ENCODE results near the gene IMPACT. TPM values are rescaled to one million over a fixed set of nuclear protein-coding genes. Genes with fewer than 3 reads are reported as not detected.

IMPACT gene
- total RNA-seq, 3 donors from 2014 or later, result 29.0 to 33.7 (median 30.2) TPM

DNA sequence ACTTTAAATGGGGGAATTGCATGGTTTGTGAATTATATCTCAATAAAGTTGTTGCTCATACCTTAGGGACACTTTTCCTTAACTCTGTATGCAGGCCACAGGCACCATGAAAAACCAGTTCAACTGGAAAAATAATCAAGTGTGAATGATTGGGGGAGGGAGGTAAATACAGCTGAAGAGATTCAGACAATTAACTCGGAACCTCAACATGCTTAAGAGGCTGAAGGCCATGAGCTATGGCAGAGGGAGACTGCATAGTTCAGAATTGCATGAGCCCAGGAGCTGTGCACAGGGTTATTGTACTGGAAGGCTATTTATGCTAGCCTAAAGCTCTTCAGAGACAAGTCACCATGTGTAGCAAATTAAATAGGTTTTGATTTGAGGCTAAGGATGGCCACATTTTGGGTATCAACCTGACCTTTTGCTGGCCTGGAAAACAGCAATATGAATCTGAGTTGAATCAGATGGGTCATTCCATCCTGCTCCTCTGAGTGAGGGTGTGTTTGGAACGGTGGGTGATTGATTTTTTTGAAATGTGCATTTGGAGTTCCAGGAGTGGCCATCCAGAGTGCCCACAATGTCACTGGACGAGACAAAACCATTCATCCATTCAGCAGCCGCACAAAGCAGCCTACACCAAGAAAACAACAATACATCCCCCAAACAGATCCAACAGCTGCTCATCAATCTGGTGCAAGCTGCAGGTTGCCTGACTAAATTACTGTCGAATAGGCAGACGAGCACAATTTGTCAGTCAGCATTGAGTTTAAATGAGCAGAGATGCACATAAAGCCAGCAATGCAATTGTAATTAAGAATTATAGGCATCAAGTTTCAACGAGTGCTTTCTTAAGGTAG lies 76.4 kb downstream of the IMPACT start:
- Histone ChIP-seq H3K4me3 (no peak overlapping the region), H3K9me3 (no peaks in the 10 kb centered on the region), H3K27me3 (no peaks in the 10 kb centered on the region), H3K4me1 (no peaks in the 10 kb centered on the region), H3K36me3 (no peaks in the 10 kb centered on the region), H3K27ac (no peak overlapping the region)
- TF ChIP-seq POLR2A (IDR thresholded peaks at IDR 0.05), result no peak
- TF ChIP-seq, protein P1, sequence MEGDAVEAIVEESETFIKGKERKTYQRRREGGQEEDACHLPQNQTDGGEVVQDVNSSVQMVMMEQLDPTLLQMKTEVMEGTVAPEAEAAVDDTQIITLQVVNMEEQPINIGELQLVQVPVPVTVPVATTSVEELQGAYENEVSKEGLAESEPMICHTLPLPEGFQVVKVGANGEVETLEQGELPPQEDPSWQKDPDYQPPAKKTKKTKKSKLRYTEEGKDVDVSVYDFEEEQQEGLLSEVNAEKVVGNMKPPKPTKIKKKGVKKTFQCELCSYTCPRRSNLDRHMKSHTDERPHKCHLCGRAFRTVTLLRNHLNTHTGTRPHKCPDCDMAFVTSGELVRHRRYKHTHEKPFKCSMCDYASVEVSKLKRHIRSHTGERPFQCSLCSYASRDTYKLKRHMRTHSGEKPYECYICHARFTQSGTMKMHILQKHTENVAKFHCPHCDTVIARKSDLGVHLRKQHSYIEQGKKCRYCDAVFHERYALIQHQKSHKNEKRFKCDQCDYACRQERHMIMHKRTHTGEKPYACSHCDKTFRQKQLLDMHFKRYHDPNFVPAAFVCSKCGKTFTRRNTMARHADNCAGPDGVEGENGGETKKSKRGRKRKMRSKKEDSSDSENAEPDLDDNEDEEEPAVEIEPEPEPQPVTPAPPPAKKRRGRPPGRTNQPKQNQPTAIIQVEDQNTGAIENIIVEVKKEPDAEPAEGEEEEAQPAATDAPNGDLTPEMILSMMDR (IDR thresholded peaks at IDR 0.05), result no peak
- no peak for TF ChIP-seq POLR2AphosphoS5 (IDR thresholded peaks at IDR 0.05)
- DNase-seq (ENCODE audit: low spot score in 2 of 2), result no peak
- intact Hi-C loops (cut with DNase I; ENCODE audit: low total_unique reads), result no loop called here

Other genes with a start within 250 kb of the IMPACT start
- gene OSBPL1A, start 28.8 kb upstream of the IMPACT start, total RNA-seq, result 10 to 100 TPM; 61.1 to 84.3 (median 77.0) TPM
- gene HRH4, start 34.0 kb downstream of the IMPACT start, total RNA-seq, result under 1 TPM in 2 of 3 donors, not detected in 1; 0.16 to 0.29 TPM

Data from breast epithelium (tissue), 4 donors.